OCI-LY1 (cell line): Measurements from ENCODE around the gene UPK3A.

Experiments
- H2AFZ ChIP-seq: fragments of 200-600 bp; sonication (generic), shearing (Covaris generic); 2 replicates; pipeline ENCODE4 v1.6.0; 2014; ENCODE audit warnings: antibody characterized with exemption, mild to moderate bottlenecking, low read length
- H3F3A ChIP-seq: fragments of 200-600 bp; sonication (generic), shearing (Covaris generic); 2 replicates; pipeline ENCODE4 v1.6.0; 2014; ENCODE audit warnings: mild to moderate bottlenecking, antibody characterized with exemption, low read length, moderate library complexity; ENCODE audit not compliant: insufficient read depth
- H3K27ac ChIP-seq: fragments of 200-600 bp; sonication (generic); 2 replicates; pipeline ENCODE4 v1.5.1; 2014; ENCODE audit warnings: low read length, mixed run types, mild to moderate bottlenecking, low read depth; ENCODE audit not compliant: poor library complexity, severe bottlenecking
- H3K27me3 ChIP-seq: fragments of 200-600 bp; sonication (generic); 2 replicates; pipeline ENCODE4 v1.6.0; 2014; ENCODE audit warnings: antibody characterized with exemption, mild to moderate bottlenecking, low read length, moderate library complexity; ENCODE audit not compliant: insufficient read depth
- H3K36me3 ChIP-seq: fragments of 200-600 bp; sonication (generic); 2 replicates; pipeline ENCODE4 v1.6.1; 2014; ENCODE audit warnings: mild to moderate bottlenecking, antibody characterized with exemption, low read length, moderate library complexity, mixed read lengths; ENCODE audit not compliant: insufficient read depth
- H3K4me1 ChIP-seq: fragments of 200-600 bp; sonication (generic); 2 replicates; pipeline ENCODE4 v1.5.1; 2014; ENCODE audit warnings: mild to moderate bottlenecking, low read length, moderate library complexity; ENCODE audit not compliant: insufficient read depth, severe bottlenecking
- H3K4me2 ChIP-seq: fragments of 200-600 bp; sonication (generic), shearing (Covaris generic); 2 replicates; pipeline ENCODE4 v1.6.1; 2014; ENCODE audit warnings: low read length
- H3K4me3 ChIP-seq: fragments of 200-600 bp; sonication (generic); 2 replicates; pipeline ENCODE4 v1.5.1; 2014; ENCODE audit warnings: low read length, low read depth, mild to moderate bottlenecking, mixed read lengths; ENCODE audit not compliant: poor library complexity, severe bottlenecking
- H3K79me2 ChIP-seq: fragments of 200-600 bp; shearing (Covaris generic); 2 replicates; pipeline ENCODE4 v1.6.1; 2016; ENCODE audit warnings: mixed run types, low read length, mixed read lengths; ENCODE audit not compliant: insufficient read depth
- H3K9ac ChIP-seq: fragments of 200-600 bp; sonication (generic), shearing (Covaris generic); 2 replicates; pipeline ENCODE4 v1.6.1; 2014; ENCODE audit warnings: mild to moderate bottlenecking, low read length, mixed read lengths
- H3K9me2 ChIP-seq: fragments of 200-600 bp; sonication (generic), shearing (Covaris generic); 2 replicates; pipeline ENCODE4 v1.6.1; 2014; ENCODE audit warnings: low read depth, mild to moderate bottlenecking, low read length, mixed read lengths
- H3K9me3 ChIP-seq: fragments of 200-600 bp; shearing (Covaris generic); 2 replicates; pipeline ENCODE4 v1.6.1; 2014; ENCODE audit warnings: low read length, mixed read lengths
- H4K20me1 ChIP-seq: fragments of 200-600 bp; sonication (generic), shearing (Covaris generic); 2 replicates; pipeline ENCODE4 v1.6.0; 2016; ENCODE audit warnings: mild to moderate bottlenecking, low read length; ENCODE audit not compliant: insufficient read depth
- EZH2 ChIP-seq: fragments of 200-600 bp; sonication (generic), shearing (Covaris generic); IDR thresholded peaks from 2 replicates; pipeline ENCODE4 v1.8.0; 2017; ENCODE audit warnings: borderline replicate concordance, mixed run types, mild to moderate bottlenecking, antibody characterized with exemption, low read length, moderate library complexity, mixed read lengths
- TF ChIP-seq, protein P1 (sequence below): fragments of 200-600 bp; sonication (generic), shearing (Covaris generic); IDR thresholded peaks from 2 replicates; pipeline ENCODE4 v1.5.1; 2017; ENCODE audit warnings: mild to moderate bottlenecking, antibody characterized with exemption, low read length, moderate library complexity, mixed read lengths

The UPK3A gene

GRCh38 chr22:45239681-45240051 is 45.1 kb upstream of the UPK3A start:
- H3K9me3 ChIP-seq: no peaks in the 10 kb centered on the region
- H3K79me2 ChIP-seq: no peaks in the 10 kb centered on the region
- H3F3A ChIP-seq: no peaks in the 10 kb centered on the region
- no peaks in the 10 kb centered on the region for H4K20me1 ChIP-seq
- peak overlapping the region; percentile 71; the same call in 1 of the 2 replicates for H3K9ac ChIP-seq
- no peak overlapping the region for H2AFZ ChIP-seq
- H3K4me2 ChIP-seq: peak overlapping the region; percentile 98
- H3K27ac ChIP-seq: no peak overlapping the region
- H3K27me3 ChIP-seq: no peaks in the 10 kb centered on the region
- no peaks in the 10 kb centered on the region for H3K9me2 ChIP-seq
- no peak for TF ChIP-seq EZH2
- TF ChIP-seq, protein P1, sequence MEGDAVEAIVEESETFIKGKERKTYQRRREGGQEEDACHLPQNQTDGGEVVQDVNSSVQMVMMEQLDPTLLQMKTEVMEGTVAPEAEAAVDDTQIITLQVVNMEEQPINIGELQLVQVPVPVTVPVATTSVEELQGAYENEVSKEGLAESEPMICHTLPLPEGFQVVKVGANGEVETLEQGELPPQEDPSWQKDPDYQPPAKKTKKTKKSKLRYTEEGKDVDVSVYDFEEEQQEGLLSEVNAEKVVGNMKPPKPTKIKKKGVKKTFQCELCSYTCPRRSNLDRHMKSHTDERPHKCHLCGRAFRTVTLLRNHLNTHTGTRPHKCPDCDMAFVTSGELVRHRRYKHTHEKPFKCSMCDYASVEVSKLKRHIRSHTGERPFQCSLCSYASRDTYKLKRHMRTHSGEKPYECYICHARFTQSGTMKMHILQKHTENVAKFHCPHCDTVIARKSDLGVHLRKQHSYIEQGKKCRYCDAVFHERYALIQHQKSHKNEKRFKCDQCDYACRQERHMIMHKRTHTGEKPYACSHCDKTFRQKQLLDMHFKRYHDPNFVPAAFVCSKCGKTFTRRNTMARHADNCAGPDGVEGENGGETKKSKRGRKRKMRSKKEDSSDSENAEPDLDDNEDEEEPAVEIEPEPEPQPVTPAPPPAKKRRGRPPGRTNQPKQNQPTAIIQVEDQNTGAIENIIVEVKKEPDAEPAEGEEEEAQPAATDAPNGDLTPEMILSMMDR: no peak
- peaks cover 9% of the 10 kb centered on the region; the same call in 1 of the 2 replicates for H3K36me3 ChIP-seq
- peak overlapping the region; percentile 90 for H3K4me3 ChIP-seq
- H3K4me1 ChIP-seq: peaks cover 38% of the 10 kb centered on the region

- H3K9me3 ChIP-seq: no peaks in the 10 kb centered on the region
- peaks cover 9% of the 10 kb centered on the region; the same call in 1 of the 2 replicates for H3K36me3 ChIP-seq
- no peak overlapping the region for H3K27ac ChIP-seq
- no peaks in the 10 kb centered on the region for H3K79me2 ChIP-seq
- peak overlapping the region; percentile 98 for H3K4me2 ChIP-seq
- H3K9me2 ChIP-seq: no peaks in the 10 kb centered on the region
- H3F3A ChIP-seq: no peaks in the 10 kb centered on the region
- peaks cover 32% of the 10 kb centered on the region for H3K4me1 ChIP-seq
- H3K4me3 ChIP-seq: peak overlapping the region; percentile 90
- H4K20me1 ChIP-seq: no peaks in the 10 kb centered on the region
- no peak for TF ChIP-seq EZH2
- TF ChIP-seq, protein P1: no peak
- no peak overlapping the region for H2AFZ ChIP-seq
- peak overlapping the region; percentile 71 for H3K9ac ChIP-seq
- no peaks in the 10 kb centered on the region for H3K27me3 ChIP-seq
These were observed 44.5 kb upstream of the UPK3A start for GRCh38 chr22:45240104-45240809.

- H3K27ac ChIP-seq: no peak within 1 kb of the TSS
- no peaks in the 10 kb centered on the region for H3F3A ChIP-seq
- H2AFZ ChIP-seq: no peak within 1 kb of the TSS
- peak within 1 kb of the TSS; percentile 71 for H3K9ac ChIP-seq
- no peaks in the 10 kb centered on the region for H3K9me2 ChIP-seq
- H3K4me3 ChIP-seq: peak within 1 kb of the TSS; percentile 90
- peaks cover 25% of the 10 kb centered on the region for H3K4me1 ChIP-seq
- H3K9me3 ChIP-seq: no peaks in the 10 kb centered on the region
- TF ChIP-seq, protein P1: no peak
- TF ChIP-seq EZH2: no peak
- H3K4me2 ChIP-seq: peak within 1 kb of the TSS; percentile 98
- H3K27me3 ChIP-seq: no peaks in the 10 kb centered on the region
- no peaks in the 10 kb centered on the region for H4K20me1 ChIP-seq
- peaks cover 9% of the 10 kb centered on the region; the same call in 1 of the 2 replicates for H3K36me3 ChIP-seq
- no peaks in the 10 kb centered on the region for H3K79me2 ChIP-seq
These were observed 43.7 kb upstream of the UPK3A start, which contains the start of gene KIAA0930 for GRCh38 chr22:45240810-45241631. KIAA0930 (minus strand) TSS chr22:45240894; CDS start chr22:45240703, 191 bp downstream.
